PC-3 (cell line): ENCODE data around the gene MISP3. TPM values are rescaled to one million over a fixed set of nuclear protein-coding genes. Genes with fewer than 3 reads are reported as not detected.
"Not testable (repeated sequence)": the region's sequence is repeated elsewhere in the genome, so short reads cannot be mapped to it uniquely, and the experiment has no call there.

Source experiments
- ATAC-seq: fragments of 200-7000 bp; cut with Tn5 transposase; 2 replicates; pipeline ENCODE4 v1.9.1; 2020; ENCODE audit warnings: mild to moderate bottlenecking, moderate library complexity
- BruUV-seq: library from RNA; stranded (reverse); fragments of 400-500 nt; replicated peaks from 2 replicates; lab custom pipeline; 2021; lab: Mats Ljungman, UMichigan
- CTCF ChIA-PET: fragments of 300-600 bp; sonication (Branson Sonifier 250); formaldehyde crosslinking; loops from one replicate; lab custom pipeline; 2022; ENCODE audit warnings: antibody characterized with exemption; lab: Charles Lee
- POLR2A ChIA-PET: fragments of 300-600 bp; sonication (Branson Sonifier 250); formaldehyde crosslinking; loops from one replicate; lab custom pipeline; 2022; ENCODE audit warnings: antibody characterized with exemption; ENCODE audit not compliant: unreplicated experiment; lab: Charles Lee
- DNase-seq: peaks from one replicate; pipeline ENCODE4 v3.0.0-alpha.2; 2015
- H2AFZ ChIP-seq: fragments of 300-600 bp; sonication (generic); 2 replicates; pipeline ENCODE4 v1.6.0; 2016; ENCODE audit warnings: antibody characterized with exemption, low read length
- H3F3A ChIP-seq: fragments of 300-600 bp; sonication (generic); one replicate; pipeline ENCODE4 v1.6.0; 2017; ENCODE audit warnings: antibody characterized with exemption, low read length, control low read depth, mild to moderate bottlenecking; ENCODE audit not compliant: unreplicated experiment
- H3K27ac ChIP-seq: fragments of 300-600 bp; sonication (generic); 2 replicates; pipeline ENCODE4 v1.5.1; 2016; ENCODE audit warnings: mild to moderate bottlenecking, low read length
- H3K27me3 ChIP-seq: fragments of 300-600 bp; sonication (generic); 2 replicates; pipeline ENCODE4 v1.6.1; 2016; ENCODE audit warnings: low read length, mixed read lengths
- H3K36me3 ChIP-seq: fragments of 300-600 bp; sonication (generic); 2 replicates; pipeline ENCODE4 v1.6.1; 2016; ENCODE audit warnings: low read depth, mixed run types, low read length, mixed read lengths
- H3K4me1 ChIP-seq: fragments of 300-600 bp; sonication (generic); 2 replicates; pipeline ENCODE4 v1.5.1; 2016; ENCODE audit warnings: low read length; ENCODE audit not compliant: insufficient read depth
- H3K4me2 ChIP-seq: fragments of 300-600 bp; sonication (generic); 2 replicates; pipeline ENCODE4 v1.6.0; 2016; ENCODE audit warnings: low read length
- H3K4me3 ChIP-seq: fragments of 300-600 bp; sonication (generic); 2 replicates; pipeline ENCODE4 v1.5.1; 2016; ENCODE audit warnings: mild to moderate bottlenecking, low read length, mixed read lengths
- H3K79me2 ChIP-seq: fragments of 300-600 bp; sonication (generic); 2 replicates; pipeline ENCODE4 v1.6.1; 2017; ENCODE audit warnings: low read length, mixed read lengths
- H3K9ac ChIP-seq: fragments of 300-600 bp; sonication (generic); 2 replicates; pipeline ENCODE4 v1.6.0; 2016; ENCODE audit warnings: mild to moderate bottlenecking, low read length
- H3K9me2 ChIP-seq: fragments of 300-600 bp; sonication (generic); replicated peaks from 2 replicates; pipeline ENCODE4 v1.6.1; 2016; ENCODE audit warnings: mixed run types, low read length, mixed read lengths
- H3K9me3 ChIP-seq: fragments of 300-600 bp; sonication (generic); 2 replicates; pipeline ENCODE4 v1.6.1; 2016; ENCODE audit warnings: low read length, mixed read lengths
- H4K20me1 ChIP-seq: fragments of 300-600 bp; sonication (generic); 2 replicates; pipeline ENCODE4 v1.6.1; 2016; ENCODE audit warnings: low read length, mixed read lengths
- CTCF ChIP-seq: fragments of 300-600 bp; sonication (generic); conservative IDR thresholded peaks from 2 replicates; pipeline ENCODE4 v1.5.1; 2017; ENCODE audit warnings: antibody characterized with exemption, low read depth, mild to moderate bottlenecking, low read length
- EZH2 ChIP-seq: fragments of 300-600 bp; sonication (generic); IDR thresholded peaks from one replicate; pipeline ENCODE4 v1.6.1; 2017; ENCODE audit warnings: antibody characterized with exemption, mild to moderate bottlenecking, low read length; ENCODE audit not compliant: unreplicated experiment
- EZH2phosphoT487 ChIP-seq: fragments of 300-600 bp; sonication (generic); IDR thresholded peaks from 2 replicates; pipeline ENCODE4 v1.6.1; 2018; ENCODE audit warnings: mild to moderate bottlenecking, antibody characterized with exemption, low read length, borderline replicate concordance
- intact Hi-C: fragments of 100-400 bp; cut with micrococcal nuclease; formaldehyde crosslinking; loops from 2 replicates; pipeline ENCODE4 v1.9.0; 2023
- total RNA-seq: library from RNA; depleted of rRNA; stranded (reverse); fragments of >200 nt; gene quantifications from 2 replicates; pipeline ENCODE4 v1.2.3, GENCODE V29; 2014

The MISP3 gene
- total RNA-seq, 1 experiment from 2014 or later, result 6.1 TPM

GRCh38 chr19:14031719-14032480 is 40.7 kb upstream of the MISP3 start, which contains the start of gene IL27RA:
IL27RA (plus strand) TSS chr19:14031762; CDS start chr19:14031873, 111 bp downstream.
- TF ChIP-seq CTCF, result peak; percentile 74
- TF ChIP-seq EZH2phosphoT487, result no peak
- no peak for TF ChIP-seq EZH2
- DNase-seq (peak; percentile 63), ATAC-seq (peak; percentile 80)
- Histone ChIP-seq H2AFZ (peak within 1 kb of the TSS; percentile 96), H3K36me3 (no peaks in the 10 kb centered on the region), H3K9me2 (no peaks in the 10 kb centered on the region), H3K4me2 (peak within 1 kb of the TSS; percentile 97), H3K79me2 (no peaks in the 10 kb centered on the region), H3K4me1 (no peaks in the 10 kb centered on the region), H3K9ac (peak within 1 kb of the TSS; percentile 64), H3K4me3 (peak within 1 kb of the TSS; percentile 83), H4K20me1 (no peaks in the 10 kb centered on the region), H3K27me3 (no peaks in the 10 kb centered on the region), H3F3A (no peaks in the 10 kb centered on the region), H3K27ac (no peak within 1 kb of the TSS), H3K9me3 (no peaks in the 10 kb centered on the region)
- BruUV-seq, result TSS peak; percentile 35
- CTCF ChIA-PET, result interaction anchor here (0.6 to 1.1 kb wide), 8 partner anchors 26 to 166 kb away, joined by 3 to 14 read pairs (median 3); partner anchors contain the start of genes ASF1B, DCAF15 and RFX1
- POLR2A ChIA-PET, result interaction anchor here (0.5 to 0.6 kb wide), 2 partner anchors 50 to 80 kb away, joined by 4 to 5 read pairs; partner anchors contain the start of gene DCAF15
- intact Hi-C loops, result loop anchor here (2.0 kb wide), 1 partner anchor 151 kb away; no protein-coding TSS in a partner anchor

GRCh38 chr19:14033946-14034345 is 38.6 kb upstream of the MISP3 start:
- no peaks in the 10 kb centered on the region for H3K36me3 ChIP-seq
- H3K9me3 ChIP-seq, result no peaks in the 10 kb centered on the region
- CTCF ChIA-PET, result no interaction called here
- no peak overlapping the region for H2AFZ ChIP-seq
- no peaks in the 10 kb centered on the region for H3K79me2 ChIP-seq
- H3K4me1 ChIP-seq, result no peaks in the 10 kb centered on the region
- TSS peak; percentile 32 for BruUV-seq
- no peaks in the 10 kb centered on the region for H3K27me3 ChIP-seq
- H3K27ac ChIP-seq, result no peak overlapping the region
- H3K9me2 ChIP-seq, result no peaks in the 10 kb centered on the region
- H3K4me2 ChIP-seq, result no peak overlapping the region
- DNase-seq (no peak), ATAC-seq (no peak)
- intact Hi-C loops, result loop anchor here (2.0 kb wide), 1 partner anchor 153 kb away; no protein-coding TSS in a partner anchor
- POLR2A ChIA-PET, result no interaction called here
- TF ChIP-seq EZH2phosphoT487, result no peak
- no peak for TF ChIP-seq CTCF
- no peak for TF ChIP-seq EZH2
- H3F3A ChIP-seq, result no peaks in the 10 kb centered on the region
- no peak overlapping the region for H3K4me3 ChIP-seq
- no peak overlapping the region for H3K9ac ChIP-seq
- no peaks in the 10 kb centered on the region for H4K20me1 ChIP-seq

GRCh38 chr19:14035159-14035558 is 37.4 kb upstream of the MISP3 start:
- H3K79me2 ChIP-seq, H3K9me2 ChIP-seq, H3K4me3 ChIP-seq, ATAC-seq, H3K4me2 ChIP-seq, intact Hi-C loops, H3K27ac ChIP-seq, H3F3A ChIP-seq, H4K20me1 ChIP-seq, POLR2A ChIA-PET, H3K4me1 ChIP-seq, H3K27me3 ChIP-seq, BruUV-seq, H2AFZ ChIP-seq, H3K9ac ChIP-seq, H3K9me3 ChIP-seq, H3K36me3 ChIP-seq: not testable (repeated sequence)
- TF ChIP-seq CTCF, result peak; percentile 30; the same call in 1 of the 2 replicates
- peak; percentile 35 for DNase-seq
- CTCF ChIA-PET, result interaction anchor here (0.7 kb wide), 1 partner anchor 83 kb away, joined by 4 read pairs; the partner anchor contains the start of gene DCAF15
